ENCODE data around the gene ACR.

GRCh38 chr22:50711446-50712340 lies 26.3 kb upstream of the ACR start:
- TF ChIP-seq BHLHE40 (IDR thresholded peaks at IDR 0.05; ENCODE audit: borderline replicate concordance in 1 of 2, low read depth in 2 of 2, low read length in 1 of 2): no peak
- no peak for TF ChIP-seq ZNF274 (IDR thresholded peaks at IDR 0.05; ENCODE audit: insufficient read depth, insufficient read length)
- no peak for TF ChIP-seq HDGF (IDR thresholded peaks at IDR 0.05)
- no peak for TF ChIP-seq CTCF (IDR thresholded peaks at IDR 0.05 in 2 of 3, conservative IDR thresholded peaks at IDR 0.05 in 1 of 3; ENCODE audit: control insufficient read depth in 2 of 3, extremely low read depth in 1 of 3, insufficient read depth in 1 of 3, low read depth in 3 of 3, low read length in 3 of 3)
- no peak for TF ChIP-seq STAT3 (IDR thresholded peaks at IDR 0.05; ENCODE audit: low read depth, low read length)
- TF ChIP-seq ATF3 (IDR thresholded peaks at IDR 0.05; ENCODE audit: borderline replicate concordance, extremely low read depth, low read depth, low read length): no peak
- TF ChIP-seq NFIC (IDR thresholded peaks at IDR 0.05; ENCODE audit: low read depth, low read length): no peak
- TF ChIP-seq TAF1 (IDR thresholded peaks at IDR 0.05; ENCODE audit: borderline replicate concordance, low read depth, low read length): no peak
